C1 segment of cervical spinal cord (tissue), 14 donors: ENCODE results near the gene ZC3H12A.

Source experiments
- DNase-seq, 14 donors: peaks; one replicate each; lab custom pipeline; 2025; lab: John Stamatoyannopoulos, UW

ZC3H12A gene

DNA sequence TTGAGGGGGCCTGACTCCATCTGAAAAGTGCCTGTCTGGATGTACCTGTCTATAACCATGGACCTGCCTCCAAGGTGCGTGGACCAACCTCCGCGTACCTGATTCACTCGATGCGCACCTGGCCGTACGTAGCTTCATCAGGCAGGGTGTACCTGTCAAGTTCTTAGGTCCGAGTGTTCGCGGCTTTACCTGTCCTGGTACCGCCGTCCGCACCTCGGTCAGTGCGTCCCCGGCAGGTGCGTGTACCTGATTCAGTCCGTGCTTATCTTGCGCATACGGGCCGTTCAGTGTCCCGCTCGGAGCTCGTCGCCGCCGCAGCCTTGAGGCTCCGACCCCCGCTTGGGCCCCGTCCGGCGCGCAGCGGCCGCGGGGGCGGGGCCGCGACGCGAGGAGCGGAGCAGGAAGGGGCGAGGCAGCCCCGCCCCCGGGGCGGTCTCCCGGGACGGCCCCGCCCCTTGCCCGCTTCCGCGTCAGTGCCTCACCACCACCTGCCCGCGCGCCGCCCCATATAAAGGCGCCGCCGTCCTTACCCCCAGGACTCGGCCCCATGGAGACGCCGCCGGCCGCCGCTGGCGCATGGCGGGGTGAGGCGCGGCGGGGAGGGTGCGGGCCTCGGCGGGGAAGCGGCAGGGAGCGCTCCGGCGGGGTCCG lies at the start of gene ZC3H12A:
TSS of gene ZC3H12A (plus strand) at position 535 of the 651 bp plus-strand sequence. CDS start 917 bp downstream, outside the sequence.
- DNase-seq = peak in 13 of 14 donors; percentile 33 to 86 (median 62)

DNA sequence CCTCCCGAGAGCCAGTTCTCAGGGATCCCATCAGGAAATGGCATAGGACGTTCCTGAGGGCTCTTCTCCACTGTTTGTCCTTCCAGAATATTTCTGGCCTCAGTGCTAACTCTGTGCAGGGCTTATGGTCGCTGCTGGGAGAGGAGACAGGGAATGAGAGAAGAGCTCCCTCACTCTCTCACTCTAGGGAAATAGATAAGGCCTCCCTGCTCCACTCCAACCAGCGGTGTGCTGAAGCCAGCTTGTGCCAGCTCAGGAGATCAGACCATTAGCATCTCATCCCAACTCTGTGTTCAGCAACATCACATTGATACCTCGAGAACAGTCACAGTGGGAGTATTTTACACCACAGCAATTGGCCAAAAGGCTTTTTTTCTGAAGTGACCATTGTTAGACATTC lies 49.2 kb upstream of the ZC3H12A start:
- no peak for DNase-seq

DNA sequence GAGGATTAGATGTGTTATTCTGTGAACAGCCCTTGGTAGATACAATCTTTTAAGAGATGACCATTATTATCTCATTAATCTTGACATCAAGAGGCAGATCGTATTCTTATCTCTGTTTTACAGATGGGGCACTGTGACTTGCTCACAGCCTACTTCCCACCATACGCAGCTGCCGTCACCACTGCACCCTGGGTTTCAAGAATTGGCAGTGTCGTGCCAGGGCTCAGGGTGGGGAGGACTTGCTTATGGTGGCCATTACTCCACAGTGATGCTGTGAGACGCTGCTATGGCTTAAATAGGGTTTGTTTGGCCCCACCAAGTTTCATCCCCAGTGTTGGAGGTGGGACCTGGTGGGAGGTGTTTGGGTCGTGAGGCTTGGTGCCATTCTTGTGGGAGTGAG lies 45.4 kb upstream of the ZC3H12A start:
- no peak for DNase-seq

DNA sequence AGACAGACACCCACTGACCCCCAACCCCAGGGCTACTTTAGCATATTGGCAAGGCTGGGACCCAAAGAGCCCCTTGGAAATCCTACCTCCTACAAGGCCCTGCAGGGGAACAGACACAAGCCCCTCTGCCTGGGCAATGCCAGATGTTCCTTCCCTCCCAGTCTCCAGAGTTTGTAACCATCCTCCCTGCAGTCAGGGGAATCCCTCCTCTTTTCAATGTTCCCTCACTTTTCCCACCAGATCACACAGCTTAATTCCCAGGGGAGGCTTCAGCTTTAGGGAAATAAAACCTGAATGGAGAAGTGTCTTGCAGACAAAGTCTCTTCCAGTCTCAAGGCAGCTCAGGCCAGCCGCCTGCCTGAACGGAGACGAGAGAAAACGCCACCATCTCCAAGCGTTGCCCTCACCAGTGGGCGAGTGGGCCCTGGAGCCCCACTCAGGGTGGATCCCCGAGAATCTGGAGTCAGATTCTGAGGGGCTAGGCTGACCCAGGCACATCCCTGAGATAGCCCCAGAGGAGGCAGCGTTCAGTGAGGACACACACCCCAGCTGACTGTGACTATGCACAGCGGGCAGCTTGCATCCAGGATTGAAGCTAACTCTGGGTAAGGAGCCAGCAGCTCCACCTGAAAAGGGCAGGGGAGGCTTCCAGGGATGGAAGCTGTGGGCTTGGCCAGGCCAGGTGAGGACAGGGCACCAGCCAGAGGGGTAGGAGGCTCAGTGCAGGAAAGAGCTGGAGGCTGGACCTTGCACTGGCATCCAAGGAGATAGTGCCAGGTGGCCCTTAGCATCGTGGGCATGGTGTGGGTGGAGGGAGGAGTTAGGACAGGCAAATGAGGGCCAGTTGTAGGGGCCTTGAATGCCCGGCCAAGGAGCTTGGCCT lies 44.0 kb upstream of the ZC3H12A start:
- no peak for DNase-seq

DNA sequence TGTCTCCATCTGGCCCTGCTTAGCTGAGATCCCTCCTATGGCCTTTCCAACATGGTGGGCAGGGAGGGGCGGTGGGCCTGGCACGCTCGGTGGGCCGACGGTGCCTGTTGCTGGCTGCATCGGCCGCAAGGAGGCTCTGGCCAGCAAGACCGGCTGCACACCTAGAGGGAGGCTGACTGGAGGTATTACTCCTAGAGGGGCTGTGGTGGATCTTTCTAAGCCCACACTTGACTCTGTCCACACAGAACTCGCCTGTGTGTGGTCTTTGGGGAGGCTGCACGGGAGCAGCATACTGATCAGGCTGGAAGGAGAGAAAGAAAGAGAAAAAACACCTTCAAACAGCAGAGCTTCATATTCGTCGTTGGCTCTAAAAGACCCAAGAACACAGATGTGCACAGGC lies 41.7 kb upstream of the ZC3H12A start:
- DNase-seq = no peak

DNA sequence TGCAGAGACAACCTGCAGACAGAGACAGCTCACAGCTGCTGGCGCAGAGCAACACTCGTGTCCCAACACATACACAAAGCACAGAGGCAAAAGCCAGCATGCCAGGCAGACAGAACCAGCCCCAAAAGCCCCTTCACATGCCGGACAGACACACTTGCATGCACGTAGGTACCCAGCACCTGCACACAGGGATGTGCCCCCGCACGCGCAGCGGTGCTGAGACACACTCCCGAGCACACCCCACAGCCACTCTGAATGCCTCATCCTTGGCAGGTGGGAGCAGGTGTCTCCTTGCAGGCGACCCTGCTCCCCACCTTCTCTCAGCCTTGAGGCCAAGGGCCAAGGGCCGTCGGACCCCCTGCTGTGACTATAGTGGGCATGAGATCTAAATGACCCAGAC lies 41.2 kb upstream of the ZC3H12A start:
- no peak for DNase-seq

DNA sequence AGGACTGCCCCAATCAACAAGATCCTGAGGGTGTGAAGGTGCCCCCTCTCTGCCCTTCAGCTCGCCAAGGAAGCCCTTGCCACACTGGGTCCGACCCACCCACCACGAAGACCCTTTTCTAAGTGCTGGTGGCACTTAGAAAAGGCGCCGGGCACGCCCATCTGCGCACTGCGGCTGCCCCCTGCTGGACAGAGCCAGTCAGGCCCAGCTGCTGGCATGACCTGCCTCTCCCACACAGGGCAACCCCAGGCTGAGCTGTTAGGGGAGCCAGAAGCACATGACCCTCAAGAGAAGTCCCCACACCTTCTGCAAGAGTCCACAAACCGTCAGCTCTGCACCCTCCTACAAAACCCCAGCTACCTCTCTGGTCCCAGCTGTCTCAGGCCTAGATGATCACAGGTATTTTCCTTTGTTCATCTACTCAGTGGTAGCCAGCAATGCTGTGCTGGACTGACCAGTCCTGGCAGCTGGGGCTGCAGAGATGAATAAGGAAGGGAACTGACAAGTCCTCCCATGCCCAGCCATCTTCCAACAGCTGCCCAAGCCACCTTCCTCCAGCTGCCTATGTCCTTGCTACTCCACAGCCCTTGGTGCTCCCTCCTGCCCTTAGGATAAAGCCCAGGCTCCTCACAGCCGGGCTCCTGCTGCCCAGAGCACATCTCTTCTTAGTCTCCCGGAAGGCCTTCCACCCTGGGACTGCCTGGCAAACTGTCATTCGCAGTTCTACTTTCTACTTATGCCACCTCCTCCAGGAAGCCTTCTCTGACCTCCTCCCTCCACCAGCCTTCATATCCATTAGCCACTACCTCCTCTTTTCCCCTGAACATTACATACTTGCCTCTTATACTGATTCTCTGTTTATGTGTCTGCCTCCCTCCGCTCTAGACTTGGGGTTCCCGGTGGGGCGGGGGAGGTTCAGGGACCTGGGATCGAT lies 39.8 kb upstream of the ZC3H12A start:
- DNase-seq = peak in 12 of 14 donors; percentile 2 to 75 (median 42)

DNA sequence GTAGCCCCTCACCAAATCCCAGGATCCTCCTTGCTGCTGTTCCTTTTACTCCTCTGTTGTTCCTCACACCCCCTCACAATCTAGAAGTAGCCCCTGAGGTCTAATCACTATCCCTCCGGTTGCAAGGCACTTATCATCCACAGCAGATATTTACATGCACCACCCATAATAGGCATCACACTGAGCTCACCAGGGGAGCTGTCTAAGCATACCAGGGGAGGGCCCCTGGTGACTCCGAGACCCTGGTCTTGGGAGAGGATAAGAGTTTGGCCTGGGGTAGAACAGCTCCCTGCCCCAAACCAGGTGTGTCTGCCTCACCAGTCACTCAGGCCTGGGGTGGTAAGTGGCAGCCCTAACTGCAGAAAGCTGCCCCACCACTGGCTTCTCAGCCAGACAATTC lies 37.3 kb upstream of the ZC3H12A start:
- no peak for DNase-seq

DNA sequence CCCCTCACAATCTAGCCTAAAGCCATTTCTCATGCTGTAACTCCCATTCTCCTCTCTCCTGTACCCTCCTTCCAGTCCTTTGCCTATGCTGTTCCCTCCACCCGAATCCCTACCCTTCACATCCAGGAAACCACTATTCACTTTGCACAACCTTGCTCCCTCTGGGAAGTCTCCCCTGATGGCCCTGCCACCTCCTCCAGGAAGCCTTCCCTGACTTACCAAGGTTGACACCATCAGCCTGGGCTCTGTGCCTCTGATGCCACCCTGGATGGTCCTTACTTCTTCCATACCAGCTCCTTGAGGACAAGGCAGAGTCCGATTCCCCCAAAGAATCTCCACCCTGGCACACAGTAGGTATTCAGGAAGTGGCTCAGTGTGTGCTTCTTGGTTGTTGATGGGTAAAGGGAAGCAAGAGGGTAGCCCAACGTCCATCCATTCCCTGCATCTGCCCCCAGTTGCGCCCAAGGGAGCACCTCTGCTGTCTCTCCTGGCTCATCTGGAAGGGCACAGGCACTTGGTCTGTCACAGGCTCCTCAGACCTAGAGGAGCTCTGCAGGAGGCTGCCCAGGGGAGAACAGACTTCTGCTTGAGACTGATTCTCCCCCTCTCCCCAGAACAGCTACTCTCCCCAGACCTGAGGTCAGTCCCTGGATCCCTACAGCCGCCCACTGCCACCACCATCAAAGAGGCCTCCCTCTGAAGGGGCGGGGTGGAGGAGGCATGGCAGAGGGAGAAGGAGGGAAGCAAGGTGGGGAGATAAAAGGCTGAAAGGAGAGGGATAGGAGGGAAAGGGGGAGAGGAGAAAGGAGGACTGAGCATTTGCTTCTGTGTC lies 36.1 kb upstream of the ZC3H12A start:
- no peak for DNase-seq

DNA sequence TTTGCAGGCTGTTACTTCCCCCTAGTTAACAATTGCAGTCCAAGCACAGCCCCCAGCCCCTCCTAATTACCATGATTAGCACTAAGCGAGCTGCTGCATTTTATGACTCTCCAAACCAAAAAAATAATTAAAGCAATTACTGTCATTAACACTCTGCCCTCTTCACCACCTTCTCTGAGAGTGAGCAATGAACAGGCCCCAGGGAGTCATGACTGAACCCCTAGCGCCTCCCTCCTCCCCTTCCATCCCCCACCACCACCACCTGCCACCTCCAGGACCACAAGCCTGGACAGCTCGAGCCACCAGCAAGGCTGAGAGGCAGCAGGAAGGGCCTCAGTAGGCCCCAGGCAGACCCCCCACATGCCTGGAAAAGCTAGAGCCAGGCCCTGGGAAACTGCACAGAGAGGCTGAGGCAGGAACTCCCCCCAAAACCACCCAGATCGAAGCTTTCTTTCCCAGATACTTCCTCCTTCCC lies 35.5 kb upstream of the ZC3H12A start:
- DNase-seq = no peak

DNA sequence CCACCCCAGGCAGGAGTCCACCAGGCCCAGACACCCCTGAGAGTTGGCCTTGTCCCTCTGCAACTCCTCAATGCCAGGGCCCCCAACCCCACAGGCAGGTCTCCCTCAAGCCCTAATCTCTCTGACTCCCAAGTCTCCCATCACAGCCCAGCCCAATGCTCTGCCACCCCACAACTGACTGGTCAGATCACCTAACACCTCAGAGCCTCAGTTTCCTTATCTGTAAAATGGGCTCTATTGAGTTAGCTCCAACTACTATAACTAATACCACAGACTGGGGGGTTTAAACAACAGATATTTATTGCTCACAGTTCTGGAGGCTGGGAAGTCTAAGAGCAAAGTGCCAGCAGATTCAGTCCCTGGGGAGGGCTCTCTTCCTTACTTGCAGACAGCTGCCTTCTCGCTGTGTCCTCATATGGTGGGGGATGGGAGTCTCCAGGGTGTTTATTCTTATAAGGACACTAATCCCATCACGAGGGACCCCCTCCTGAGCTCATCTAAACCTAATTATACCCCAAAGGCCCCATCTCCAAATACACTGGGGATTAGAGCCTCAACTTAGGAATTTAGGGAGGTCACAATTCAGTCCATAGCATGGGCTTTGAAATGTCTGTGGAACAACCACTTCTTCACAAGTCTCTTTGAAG lies 34.9 kb upstream of the ZC3H12A start:
- no peak for DNase-seq

DNA sequence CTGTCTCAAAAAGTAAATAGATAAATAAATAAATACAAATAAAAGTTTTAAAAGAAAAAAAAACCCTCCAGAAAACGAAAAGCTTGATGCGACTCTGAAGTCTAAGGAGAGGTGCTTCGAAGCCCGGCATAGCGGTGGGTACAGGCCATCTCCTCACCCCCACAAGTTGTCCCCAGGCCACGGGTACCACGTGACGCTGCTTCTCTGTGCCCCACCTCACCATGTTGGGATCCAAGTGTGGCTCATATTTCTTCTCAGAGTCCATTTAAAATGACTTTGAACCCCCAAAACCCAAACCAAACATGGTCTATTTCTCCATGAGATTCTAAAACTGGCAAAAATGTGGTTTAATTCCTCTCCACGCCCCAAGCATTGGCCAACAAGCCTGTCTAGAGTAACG lies 32.9 kb upstream of the ZC3H12A start:
- no peak for DNase-seq

DNA sequence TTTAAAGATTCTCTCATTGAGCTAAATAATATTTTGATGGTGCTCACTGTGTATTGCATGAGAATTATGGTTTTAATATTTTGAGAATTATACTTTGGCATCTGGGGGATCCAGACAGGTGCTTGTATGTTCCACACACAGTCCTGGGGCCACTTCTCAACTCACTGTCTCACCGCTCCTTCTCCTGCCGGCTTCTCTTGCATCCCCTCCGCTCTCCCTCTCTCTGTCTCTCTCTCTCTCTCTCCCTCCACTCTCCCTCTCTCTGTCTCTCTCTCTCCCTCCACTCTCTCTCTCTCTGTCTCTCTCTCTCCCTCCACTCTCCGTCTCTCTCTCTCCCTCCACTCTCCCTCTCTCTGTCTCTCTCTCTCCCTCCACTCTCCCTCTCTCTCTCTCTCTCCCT lies 32.2 kb upstream of the ZC3H12A start:
- no peak for DNase-seq

DNA sequence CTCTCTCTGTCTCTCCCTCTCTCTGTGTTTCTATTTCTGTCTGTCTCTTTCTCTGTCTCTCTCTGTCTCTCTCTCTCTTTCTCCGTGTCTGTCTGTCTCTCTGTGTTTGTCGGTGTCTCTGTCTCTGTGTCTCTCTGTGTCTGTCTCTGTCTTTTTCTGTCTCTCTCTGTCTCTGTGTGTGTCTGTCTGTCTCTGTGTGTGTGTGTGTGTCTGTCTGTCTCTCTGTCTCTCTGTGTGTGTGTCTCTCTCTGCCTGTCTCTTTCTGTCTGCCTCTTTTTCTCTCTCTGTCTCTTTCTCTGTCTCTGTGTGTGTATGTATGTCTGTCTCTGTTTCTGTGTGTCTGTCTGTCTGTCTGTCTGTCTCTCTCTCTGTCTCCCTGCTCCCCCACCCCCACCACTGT lies 31.7 kb upstream of the ZC3H12A start:
- no peak for DNase-seq

DNA sequence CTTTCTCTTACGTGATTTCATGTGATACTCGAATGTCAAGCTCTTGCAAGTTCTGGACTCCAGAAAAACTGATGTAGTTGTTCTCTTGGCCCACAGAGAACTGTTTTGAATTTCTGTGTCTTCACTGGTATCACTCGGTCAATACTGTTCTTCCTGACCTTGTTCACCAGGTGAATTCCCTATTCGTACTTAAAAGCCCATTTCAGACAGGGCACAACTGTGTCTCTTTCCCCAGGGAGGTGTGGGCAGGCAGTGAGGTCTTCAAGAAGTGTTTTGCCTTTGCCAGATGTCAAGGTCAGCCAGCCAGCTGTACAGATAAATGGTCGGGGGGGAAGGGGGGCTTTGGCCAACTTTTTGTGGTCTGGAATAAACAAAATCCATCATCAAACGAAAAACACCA lies 27.5 kb upstream of the ZC3H12A start:
- DNase-seq = no peak

DNA sequence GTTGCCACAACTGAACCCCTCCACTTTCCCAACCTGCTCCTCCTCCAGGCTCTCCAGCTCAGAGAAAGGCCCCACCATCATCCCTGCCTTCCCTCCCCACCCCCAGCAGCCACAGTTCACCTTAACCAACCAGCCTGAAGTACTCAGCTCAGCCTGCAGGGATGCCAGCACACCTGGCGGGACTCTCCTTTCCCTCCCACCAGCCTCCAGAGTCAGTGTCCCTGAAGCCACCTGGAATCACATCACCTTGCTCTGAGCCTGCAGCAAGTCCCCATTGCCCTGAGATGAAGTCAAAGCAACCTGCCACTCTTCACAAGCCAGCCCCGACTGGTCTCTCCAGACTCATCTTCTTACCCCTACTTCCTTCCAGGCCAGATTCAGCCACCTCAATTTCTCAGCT lies 26.2 kb upstream of the ZC3H12A start:
- no peak for DNase-seq

DNA sequence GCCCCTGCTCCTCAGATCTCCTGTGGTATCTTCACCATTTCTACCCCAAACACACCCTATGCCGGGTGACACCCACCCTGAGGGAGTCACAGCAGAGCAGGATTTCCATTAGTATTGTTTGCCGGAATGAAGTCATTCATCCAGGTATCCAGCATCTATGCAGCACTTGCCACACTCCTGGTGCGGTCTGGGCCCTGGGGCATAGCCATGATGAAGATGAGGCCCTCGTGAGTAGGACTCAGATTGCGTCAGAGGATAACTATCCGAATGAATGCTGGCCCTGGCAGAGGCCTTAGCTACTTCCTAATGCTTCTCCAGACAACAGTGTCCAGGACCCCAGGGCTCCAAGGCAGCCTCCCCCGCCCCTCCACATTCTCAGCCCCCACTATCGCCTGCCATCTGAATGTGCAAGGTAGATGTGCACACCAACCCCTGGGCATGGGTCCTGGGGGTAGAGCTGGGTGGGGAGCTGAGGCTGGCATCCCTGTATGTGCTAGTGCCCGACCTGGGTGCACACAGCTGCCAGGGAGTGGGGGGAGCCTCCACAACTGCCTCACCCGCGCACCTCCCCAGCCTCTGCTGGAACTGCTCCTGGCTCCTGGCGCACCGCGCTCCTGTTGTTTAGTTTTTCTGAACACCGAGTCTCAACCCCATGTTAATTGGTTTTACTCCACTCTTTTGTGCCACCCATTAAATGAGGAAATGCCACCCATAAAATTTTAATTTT lies 25.5 kb upstream of the ZC3H12A start:
- DNase-seq = no peak

DNA sequence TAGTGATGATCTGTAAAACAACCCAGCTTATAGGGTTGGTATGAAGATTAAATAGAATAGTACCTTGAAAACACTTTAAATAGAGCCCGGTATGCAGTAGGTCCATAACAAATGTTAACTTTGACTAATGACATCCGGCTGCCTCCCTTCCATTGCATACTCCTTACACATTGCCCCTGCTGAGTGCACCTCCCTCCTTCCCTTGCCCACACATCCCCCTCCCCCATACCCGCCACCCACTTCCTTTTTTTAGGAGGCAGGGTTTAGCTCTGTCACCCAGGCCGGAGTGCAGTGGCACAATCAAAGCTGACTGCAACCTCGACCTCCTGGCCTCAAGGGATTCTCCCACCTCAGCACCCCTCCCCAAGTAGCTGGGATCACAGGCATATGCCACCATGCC lies 24.4 kb upstream of the ZC3H12A start:
- peak in 1 of 14 donors; percentile 18 for DNase-seq

DNA sequence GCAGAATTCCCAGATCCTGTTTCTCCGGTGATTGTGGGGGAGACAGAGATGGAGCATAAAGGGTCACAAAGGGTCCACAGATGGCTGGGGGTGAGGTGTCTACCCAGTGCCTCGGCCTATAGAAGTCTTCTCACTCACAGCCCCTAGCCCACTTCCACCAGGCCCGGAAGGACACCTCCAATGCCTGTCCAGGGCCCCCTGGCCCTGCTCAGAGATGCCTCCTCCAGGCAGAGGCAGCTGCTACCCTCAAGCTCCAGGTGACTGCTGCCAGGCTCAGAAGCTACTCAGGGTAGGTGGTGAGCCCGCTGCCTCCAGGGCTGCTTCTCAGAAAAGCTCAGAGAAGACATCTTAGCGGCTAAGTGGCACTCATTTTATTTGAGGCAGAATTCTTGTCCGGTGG lies 22.0 kb upstream of the ZC3H12A start:
- DNase-seq = no peak

DNA sequence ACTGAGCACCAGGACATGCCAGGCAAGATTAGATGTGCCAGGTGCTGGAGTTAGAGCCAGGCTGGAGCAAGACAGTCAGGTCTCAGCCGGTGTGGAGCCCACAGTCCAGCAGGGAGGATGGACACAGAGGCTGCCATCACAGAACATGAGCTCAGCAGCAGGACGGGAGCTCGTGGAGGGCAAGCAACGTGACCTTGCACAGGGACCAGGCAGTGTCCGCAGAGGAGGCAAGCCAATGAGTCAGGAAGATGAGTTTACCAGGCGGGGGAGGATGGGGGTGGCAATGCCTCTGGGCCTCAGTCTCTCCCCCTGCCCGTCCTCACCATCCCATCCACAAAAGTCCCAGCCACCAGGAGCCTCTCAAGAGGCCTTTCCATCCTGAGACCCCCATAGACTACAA lies 20.7 kb upstream of the ZC3H12A start:
- DNase-seq = no peak
